ENCODE data around the gene LRRC8D.
A peak's percentile ranks its signal among the peaks of the same experiment; 100 is the strongest.

Gene LRRC8D

DNA sequence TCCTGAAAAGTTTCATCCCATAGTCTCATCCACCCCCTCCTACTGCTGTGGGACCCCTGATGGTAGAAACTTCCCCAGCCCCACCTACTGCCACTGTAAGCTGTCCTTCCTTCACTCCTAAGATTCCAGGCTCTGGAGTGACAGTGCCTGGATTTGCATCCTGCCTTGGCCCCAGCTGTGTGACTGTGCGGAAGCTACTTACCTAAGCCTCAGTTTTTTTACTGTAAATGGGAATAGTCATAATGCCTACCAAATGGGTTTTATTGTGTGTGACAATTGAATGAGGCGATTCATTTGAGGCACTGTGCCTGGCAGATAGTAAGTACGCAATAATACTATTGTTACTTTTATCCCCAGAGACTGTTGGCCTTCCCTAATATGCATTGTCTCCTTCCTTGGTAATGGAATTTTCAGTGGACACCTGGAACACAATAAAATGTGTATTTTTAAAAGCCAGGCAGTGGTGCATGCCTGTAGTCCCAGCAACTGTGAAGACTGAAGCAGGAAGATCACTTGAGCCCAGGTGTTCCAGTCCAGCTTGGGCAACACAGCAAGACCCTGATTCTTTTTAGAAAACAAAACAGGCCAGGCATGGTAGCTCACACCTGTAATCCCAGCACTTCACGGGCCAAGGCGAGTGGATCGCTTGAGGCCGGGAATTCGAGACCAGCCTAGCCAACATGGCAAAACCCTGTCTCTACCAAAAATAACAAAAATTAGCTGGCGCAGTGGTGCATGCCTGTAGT, 119.0 kb downstream of the LRRC8D start:
- no peak for TF ChIP-seq POLR2AphosphoS5 (IDR thresholded peaks at IDR 0.05; ENCODE audit: low read depth, low read length)
- DNase-seq (ENCODE audit: insufficient read length) = no peak
- no peak for FAIRE-seq

- TF ChIP-seq POLR2AphosphoS5 (IDR thresholded peaks at IDR 0.05; ENCODE audit: low read depth, low read length) (no peak), TAF1 (IDR thresholded peaks at IDR 0.05; ENCODE audit: borderline replicate concordance, low read depth, low read length) (no peak), POLR2A (IDR thresholded peaks at IDR 0.05; ENCODE audit: low read depth, low read length) (no peak)
- no peak for DNase-seq (ENCODE audit: insufficient read length)
- no peak for FAIRE-seq
These were observed 120.4 kb downstream of the LRRC8D start for GRCh38 chr1:89941110-89941766.

DNA sequence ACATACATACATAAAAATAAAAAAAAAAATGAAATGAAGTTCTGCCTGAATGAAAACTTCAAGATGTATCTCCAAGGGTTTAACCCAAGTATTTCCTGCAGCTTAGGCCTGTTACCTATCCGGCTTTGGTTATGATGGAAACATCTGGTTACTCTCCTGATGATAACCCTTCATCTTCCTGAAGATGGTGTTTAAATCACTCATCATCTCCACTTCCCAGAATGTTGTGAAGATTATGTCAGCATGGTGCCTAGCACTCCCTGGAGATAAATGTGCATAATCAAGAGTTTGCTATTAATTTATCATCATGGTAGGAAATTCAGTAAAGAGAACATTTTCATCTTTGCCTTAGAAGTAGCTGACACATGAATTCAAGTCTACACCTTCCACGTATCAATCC, 121.2 kb downstream of the LRRC8D start:
- DNase-seq (ENCODE audit: insufficient read length) = no peak
- no peak for FAIRE-seq
- TF ChIP-seq POLR2A (IDR thresholded peaks at IDR 0.05; ENCODE audit: low read depth, low read length) = no peak
- TF ChIP-seq POLR2AphosphoS5 (IDR thresholded peaks at IDR 0.05; ENCODE audit: low read depth, low read length) = no peak

- TF ChIP-seq POLR2AphosphoS5 (IDR thresholded peaks at IDR 0.05; ENCODE audit: low read depth, low read length) (no peak), POLR2A (IDR thresholded peaks at IDR 0.05; ENCODE audit: low read depth, low read length) (no peak), TAF1 (IDR thresholded peaks at IDR 0.05; ENCODE audit: borderline replicate concordance, low read depth, low read length) (no peak)
- DNase-seq (ENCODE audit: insufficient read length) (no peak), FAIRE-seq (no peak)
These were observed 122.2 kb downstream of the LRRC8D start for GRCh38 chr1:89942825-89943658.

GRCh38 chr1:89943846-89944781, 123.3 kb downstream of the LRRC8D start:
- no peak for FAIRE-seq
- TF ChIP-seq TAF1 (IDR thresholded peaks at IDR 0.05; ENCODE audit: borderline replicate concordance, low read depth, low read length) (no peak), POLR2AphosphoS5 (IDR thresholded peaks at IDR 0.05; ENCODE audit: low read depth, low read length) (no peak), POLR2A (IDR thresholded peaks at IDR 0.05; ENCODE audit: low read depth, low read length) (no peak)
- DNase-seq (ENCODE audit: insufficient read length) = no peak

DNA sequence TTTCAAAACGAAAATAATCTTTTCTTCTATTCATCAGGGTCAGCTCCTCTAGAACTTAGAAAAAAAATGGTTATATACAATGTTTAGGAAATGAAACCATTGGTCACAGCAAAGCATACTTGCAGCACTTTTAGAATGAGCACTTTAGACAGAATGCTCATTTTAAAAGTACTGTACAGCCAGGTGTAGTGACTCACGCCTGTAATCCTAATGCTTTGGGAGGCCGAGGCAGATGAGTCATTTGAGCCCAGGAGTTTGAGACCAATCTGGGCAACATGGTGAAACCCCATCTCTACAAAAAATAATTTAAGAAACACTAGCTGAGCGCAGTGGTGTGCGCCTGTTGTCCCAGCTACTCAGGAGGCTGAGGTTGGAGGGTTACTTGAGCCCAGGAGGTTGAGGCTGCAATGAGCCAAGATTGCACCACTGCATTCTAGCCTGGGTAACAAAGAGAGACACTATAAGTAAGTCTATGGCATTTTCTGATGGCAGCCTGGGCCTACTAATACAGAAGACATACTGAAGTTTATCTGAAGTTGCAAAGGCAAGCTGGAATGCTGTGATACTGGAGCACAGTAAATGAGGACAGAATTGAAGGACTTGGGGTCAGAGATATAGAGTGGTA, 125.1 kb downstream of the LRRC8D start:
- DNase-seq (ENCODE audit: insufficient read length) (no peak), FAIRE-seq (peak; percentile 87)
- no peak for TF ChIP-seq TAF1 (IDR thresholded peaks at IDR 0.05; ENCODE audit: borderline replicate concordance, low read depth, low read length)
- TF ChIP-seq POLR2A (IDR thresholded peaks at IDR 0.05; ENCODE audit: low read depth, low read length) = no peak
- TF ChIP-seq POLR2AphosphoS5 (IDR thresholded peaks at IDR 0.05; ENCODE audit: low read depth, low read length) = no peak

DNA sequence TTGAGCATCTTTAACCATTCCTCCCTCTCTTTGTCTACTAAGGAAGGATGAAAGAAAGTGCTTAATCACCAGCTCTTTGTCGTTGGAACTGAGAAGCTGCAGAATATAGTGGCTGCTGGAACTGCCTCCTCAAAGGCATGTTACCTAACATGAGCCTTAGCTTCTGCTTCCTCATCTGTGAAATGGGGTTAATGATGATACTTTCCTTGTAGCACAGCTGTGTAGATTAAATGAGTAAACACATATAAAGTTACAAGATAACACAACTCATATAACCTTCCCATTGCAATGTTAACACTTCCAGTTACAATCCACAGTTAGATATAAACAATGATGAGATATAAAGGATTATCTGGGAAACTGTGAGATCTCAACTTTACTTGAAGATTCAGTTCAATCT, 125.7 kb downstream of the LRRC8D start:
- TF ChIP-seq POLR2AphosphoS5 (IDR thresholded peaks at IDR 0.05; ENCODE audit: low read depth, low read length) (no peak), TAF1 (IDR thresholded peaks at IDR 0.05; ENCODE audit: borderline replicate concordance, low read depth, low read length) (no peak), POLR2A (IDR thresholded peaks at IDR 0.05; ENCODE audit: low read depth, low read length) (no peak)
- FAIRE-seq (peak; percentile 21), DNase-seq (ENCODE audit: insufficient read length) (no peak)

GRCh38 chr1:89948722-89949345, 128.0 kb downstream of the LRRC8D start:
- TF ChIP-seq POLR2A (IDR thresholded peaks at IDR 0.05; ENCODE audit: low read depth, low read length) (no peak), POLR2AphosphoS5 (IDR thresholded peaks at IDR 0.05; ENCODE audit: low read depth, low read length) (no peak), TAF1 (IDR thresholded peaks at IDR 0.05; ENCODE audit: borderline replicate concordance, low read depth, low read length) (no peak)
- no peak for DNase-seq (ENCODE audit: insufficient read length)
- FAIRE-seq = no peak

- TF ChIP-seq TAF1 (IDR thresholded peaks at IDR 0.05; ENCODE audit: borderline replicate concordance, low read depth, low read length) (no peak), POLR2A (IDR thresholded peaks at IDR 0.05; ENCODE audit: low read depth, low read length) (no peak), POLR2AphosphoS5 (IDR thresholded peaks at IDR 0.05; ENCODE audit: low read depth, low read length) (no peak)
- no peak for FAIRE-seq
- no peak for DNase-seq (ENCODE audit: insufficient read length)
These were observed 129.3 kb downstream of the LRRC8D start for GRCh38 chr1:89949991-89950624.

- DNase-seq (ENCODE audit: insufficient read length) (no peak), FAIRE-seq (no peak)
- no peak for TF ChIP-seq TAF1 (IDR thresholded peaks at IDR 0.05; ENCODE audit: borderline replicate concordance, low read depth, low read length)
- TF ChIP-seq POLR2A (IDR thresholded peaks at IDR 0.05; ENCODE audit: low read depth, low read length) = no peak
- no peak for TF ChIP-seq POLR2AphosphoS5 (IDR thresholded peaks at IDR 0.05; ENCODE audit: low read depth, low read length)
These were observed 129.9 kb downstream of the LRRC8D start for GRCh38 chr1:89950703-89951102.

Measured in GM12892 (cell line).